WI38 (cell line): ENCODE data around the gene PSME4.
"Not testable (repeated sequence)": the region's sequence is repeated elsewhere in the genome, so short reads cannot be mapped to it uniquely, and the experiment has no call there.

ENCODE experiments used
- H3K4me3 ChIP-seq: 2 replicates; pipeline ENCODE4 v1.5.1; 2011; ENCODE audit warnings: low read depth, mild to moderate bottlenecking, control low read depth, low read length
- TF ChIP-seq, protein P1 (sequence below): IDR thresholded peaks from 2 replicates; pipeline ENCODE4 v1.5.1; 2012; ENCODE audit warnings: low read depth, mild to moderate bottlenecking, control low read depth, low read length

PSME4 gene

DNA sequence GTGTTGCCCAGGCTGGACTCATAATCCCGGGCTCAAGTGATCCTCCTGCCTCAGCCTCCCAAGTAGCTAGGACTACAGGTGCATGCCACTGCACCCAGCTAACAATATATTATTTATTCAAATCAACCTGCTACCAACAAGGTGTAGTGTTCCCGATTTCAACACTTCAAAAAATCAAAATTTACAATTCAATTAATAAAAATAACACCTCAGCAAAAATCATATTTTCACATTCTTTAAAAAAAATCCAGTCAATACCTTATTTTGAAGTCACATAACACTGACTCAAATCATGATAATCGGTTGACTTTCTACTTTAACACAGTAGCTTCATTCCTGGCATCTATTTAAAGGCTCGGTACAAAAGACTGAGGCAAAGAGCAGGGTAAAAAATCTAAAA, 118.3 kb downstream of the PSME4 start:
- no peak overlapping the region for H3K4me3 ChIP-seq
- TF ChIP-seq, protein P1, sequence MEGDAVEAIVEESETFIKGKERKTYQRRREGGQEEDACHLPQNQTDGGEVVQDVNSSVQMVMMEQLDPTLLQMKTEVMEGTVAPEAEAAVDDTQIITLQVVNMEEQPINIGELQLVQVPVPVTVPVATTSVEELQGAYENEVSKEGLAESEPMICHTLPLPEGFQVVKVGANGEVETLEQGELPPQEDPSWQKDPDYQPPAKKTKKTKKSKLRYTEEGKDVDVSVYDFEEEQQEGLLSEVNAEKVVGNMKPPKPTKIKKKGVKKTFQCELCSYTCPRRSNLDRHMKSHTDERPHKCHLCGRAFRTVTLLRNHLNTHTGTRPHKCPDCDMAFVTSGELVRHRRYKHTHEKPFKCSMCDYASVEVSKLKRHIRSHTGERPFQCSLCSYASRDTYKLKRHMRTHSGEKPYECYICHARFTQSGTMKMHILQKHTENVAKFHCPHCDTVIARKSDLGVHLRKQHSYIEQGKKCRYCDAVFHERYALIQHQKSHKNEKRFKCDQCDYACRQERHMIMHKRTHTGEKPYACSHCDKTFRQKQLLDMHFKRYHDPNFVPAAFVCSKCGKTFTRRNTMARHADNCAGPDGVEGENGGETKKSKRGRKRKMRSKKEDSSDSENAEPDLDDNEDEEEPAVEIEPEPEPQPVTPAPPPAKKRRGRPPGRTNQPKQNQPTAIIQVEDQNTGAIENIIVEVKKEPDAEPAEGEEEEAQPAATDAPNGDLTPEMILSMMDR, result no peak

DNA sequence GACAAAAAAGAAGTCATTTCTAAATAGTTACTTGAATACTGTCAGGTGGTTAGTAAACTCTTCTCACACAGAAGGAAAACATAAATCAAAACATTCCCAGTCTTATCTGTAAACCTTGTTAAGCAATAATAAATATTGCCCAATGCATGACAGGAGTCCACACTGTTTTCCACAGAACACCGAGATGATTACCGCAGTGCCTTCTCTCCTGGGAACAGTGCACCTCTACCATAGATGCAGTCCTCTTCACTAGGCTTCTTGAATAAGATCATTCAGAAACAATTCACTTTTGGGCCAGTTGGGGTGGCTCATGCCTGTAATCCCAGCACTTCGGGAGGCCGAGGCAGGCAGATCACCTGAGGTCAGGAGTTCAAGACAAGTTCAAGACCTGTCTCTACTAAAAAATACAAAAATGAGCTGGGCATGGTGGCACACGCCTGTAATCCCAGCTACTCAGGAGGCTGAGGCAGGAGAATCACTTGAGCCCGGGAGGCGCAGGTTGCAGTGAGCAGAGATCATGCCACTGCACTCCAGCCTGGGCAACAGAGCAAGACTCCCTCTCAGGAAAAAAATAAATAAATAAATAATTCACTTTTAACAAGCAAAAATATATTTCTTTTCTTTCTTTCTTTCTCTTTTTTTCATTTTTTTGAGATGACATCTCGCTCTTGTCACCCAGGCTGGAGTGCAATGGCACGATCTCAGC, 119.6 kb downstream of the PSME4 start:
- H3K4me3 ChIP-seq, result not testable (repeated sequence)

DNA sequence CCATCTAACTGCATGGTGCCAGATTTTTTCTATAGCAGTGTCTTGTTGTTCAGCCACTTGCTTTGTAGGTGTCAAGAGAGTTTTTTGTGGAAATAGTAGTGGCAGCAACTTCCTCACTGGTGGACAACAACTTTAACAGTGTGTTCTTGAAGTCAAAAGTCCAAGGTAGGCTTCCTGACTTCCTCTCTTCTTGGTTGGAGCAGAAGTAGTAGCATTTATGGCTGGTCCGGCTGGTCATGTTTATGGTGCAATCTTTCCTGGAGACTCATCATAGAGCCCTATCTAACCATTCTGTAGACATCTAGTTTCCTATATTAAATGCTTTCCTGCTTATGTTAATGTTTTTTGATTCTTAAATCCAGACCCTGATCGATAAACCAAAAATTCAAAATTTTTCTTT, 122.7 kb downstream of the PSME4 start:
- TF ChIP-seq, protein P1, result no peak
- no peak overlapping the region for H3K4me3 ChIP-seq

DNA sequence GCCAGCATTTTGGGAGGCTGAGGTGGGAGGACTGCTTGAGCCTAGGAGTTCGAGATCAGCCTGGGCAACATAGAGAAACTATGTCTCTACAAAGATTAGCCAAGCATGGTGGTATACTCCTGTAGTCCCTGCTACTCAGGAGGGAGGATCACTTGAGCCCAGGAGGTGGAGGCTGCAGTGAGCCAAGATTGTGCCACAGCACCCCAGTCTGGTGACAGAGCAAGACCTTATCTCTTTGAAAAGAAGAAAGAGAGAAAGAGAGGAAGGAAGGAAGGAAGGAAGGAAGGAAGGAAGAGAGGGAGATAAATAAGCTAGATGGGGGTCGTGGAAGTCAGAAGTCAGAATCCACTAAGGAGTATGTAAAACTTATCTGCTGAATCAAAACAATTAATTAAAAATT, 127.2 kb downstream of the PSME4 start:
- TF ChIP-seq, protein P1, result no peak
- no peak overlapping the region for H3K4me3 ChIP-seq

- TF ChIP-seq, protein P1, result no peak
- H3K4me3 ChIP-seq, result no peak overlapping the region
These were observed 127.9 kb downstream of the PSME4 start for GRCh38 chr2:53842891-53843290.

GRCh38 chr2:53841651-53842050, 129.1 kb downstream of the PSME4 start:
- H3K4me3 ChIP-seq, result not testable (repeated sequence)

DNA sequence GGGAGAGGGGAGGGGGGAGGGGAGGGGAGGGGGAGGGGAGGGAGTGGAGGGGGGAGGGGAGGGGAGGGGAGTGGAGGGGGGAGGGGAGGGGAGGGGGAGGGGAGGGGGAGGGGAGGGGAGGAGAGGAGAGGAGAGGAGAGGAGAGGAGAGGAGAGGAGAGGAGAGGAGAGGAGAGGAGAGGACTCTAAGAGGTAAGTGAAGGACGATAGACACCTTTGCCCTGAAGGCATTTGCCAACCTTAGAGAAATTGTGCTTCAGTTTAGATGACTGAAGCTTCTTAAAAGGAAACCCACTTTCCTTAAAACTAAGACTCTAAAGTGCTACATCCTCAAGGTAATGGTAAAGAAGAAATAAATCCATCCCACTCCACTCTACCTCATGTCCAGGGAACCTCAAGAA, 130.2 kb downstream of the PSME4 start:
- H3K4me3 ChIP-seq, result no peak overlapping the region
- TF ChIP-seq, protein P1, result no peak

GRCh38 chr2:53829980-53830290, 140.9 kb downstream of the PSME4 start:
- not testable (repeated sequence) for H3K4me3 ChIP-seq

DNA sequence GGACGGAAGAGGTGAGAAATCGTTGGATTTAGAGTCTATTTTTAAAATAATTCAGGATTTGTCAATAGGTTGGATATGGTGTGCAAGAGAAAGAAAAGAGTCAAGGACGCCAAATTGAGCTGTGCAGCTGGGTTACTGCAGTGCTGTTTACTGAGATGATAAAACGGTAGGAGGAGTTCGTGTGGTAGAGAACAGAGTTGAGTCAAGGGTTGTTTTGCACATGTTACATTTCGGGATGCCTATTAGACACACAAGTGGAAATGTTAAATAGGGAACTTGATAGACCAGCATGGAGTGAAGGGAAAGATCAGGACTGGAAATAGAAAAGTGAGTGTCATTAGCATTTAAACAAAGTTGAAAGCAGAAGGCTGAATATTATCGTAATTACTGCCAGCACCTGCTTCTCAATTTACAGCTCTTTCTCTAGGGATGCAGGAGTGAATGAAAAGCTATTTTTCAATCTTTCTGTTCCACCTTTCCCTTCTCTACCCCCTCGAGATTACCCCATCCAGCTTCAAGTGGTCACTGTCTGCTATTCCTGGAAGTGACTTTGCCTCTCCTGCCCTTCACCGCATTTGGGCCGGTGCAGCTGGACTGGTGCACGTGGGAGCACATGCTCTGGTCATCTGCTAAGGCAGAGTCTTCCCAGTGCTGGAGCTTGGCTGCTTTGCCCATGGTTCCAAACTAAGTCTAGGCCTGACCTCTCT, 141.4 kb downstream of the PSME4 start:
- TF ChIP-seq, protein P1, result no peak
- no peak overlapping the region for H3K4me3 ChIP-seq
